ENCODE data around the gene EPB41. TPM values are rescaled to one million over a fixed set of nuclear protein-coding genes. Genes with fewer than 3 reads are reported as not detected.

The EPB41 gene
- total RNA-seq, 4 donors from 2014 or later: 71.6 to 117 (median 92.6) TPM

- 20 to 73% methylated on average over 1 to 3 of the region's 3 CpGs for WGBS, 2 donors (ENCODE audit: low coverage in 1 of 2)
Measured at GRCh38 chr1:28898405-28898881, 15.9 kb upstream of the EPB41 start.

GRCh38 chr1:28899267-28899666 lies 15.1 kb upstream of the EPB41 start:
- Histone ChIP-seq H3K4me1 (peaks cover 0 to 13% (median 7%) of the 10 kb centered on the region in 4 donors), H3K9me3 (no peaks in the 10 kb centered on the region), H3K36me3 (no peaks in the 10 kb centered on the region), H3K27me3 (no peaks in the 10 kb centered on the region), H3K27ac (no peak overlapping the region), H3K4me3 (no peak overlapping the region)
- TF ChIP-seq CTCF (IDR thresholded peaks at IDR 0.05) (no peak), POLR2A (IDR thresholded peaks at IDR 0.05) (no peak), POLR2AphosphoS5 (IDR thresholded peaks at IDR 0.05) (no peak), EP300 (IDR thresholded peaks at IDR 0.05; ENCODE audit: low read depth) (no peak)
- intact Hi-C loops (cut with DNase I; ENCODE audit: low total_unique reads): no loop called here
- in situ Hi-C loops (cut with MboI; ENCODE audit: low pct_ligation_motif_present in 1 of 4, low pct_unique_long_range_greater_than_20kb in 1 of 4, low sequenced_read_pairs in 3 of 4): loop anchor here in 2 of 4 donors (10.0 to 25.0 kb wide), 2 partner anchors 316 to 387 kb away; partner anchors contain the start of gene RCC1 (in 1 of the 2)
- no peak for DNase-seq
- WGBS, 2 donors (ENCODE audit: low coverage in 1 of 2): 57% methylated on average over 2 of the region's 2 CpGs; no CpG with 5 or more reads in 1 of the 2 donors

More at GRCh38 chr1:28898405-28898881, 15.9 kb upstream of the EPB41 start:
- no peaks in the 10 kb centered on the region for H3K36me3 ChIP-seq
- H3K4me1 ChIP-seq: peaks cover 0 to 13% (median 7%) of the 10 kb centered on the region in 4 donors
- no peaks in the 10 kb centered on the region for H3K9me3 ChIP-seq
- DNase-seq: no peak
- TF ChIP-seq CTCF (IDR thresholded peaks at IDR 0.05) (no peak), EP300 (IDR thresholded peaks at IDR 0.05; ENCODE audit: low read depth) (no peak), POLR2A (IDR thresholded peaks at IDR 0.05) (no peak), POLR2AphosphoS5 (IDR thresholded peaks at IDR 0.05) (no peak)
- H3K27me3 ChIP-seq: no peaks in the 10 kb centered on the region
- H3K27ac ChIP-seq: no peak overlapping the region
- no peak overlapping the region for H3K4me3 ChIP-seq
- in situ Hi-C loops (cut with MboI; ENCODE audit: low pct_ligation_motif_present in 1 of 4, low pct_unique_long_range_greater_than_20kb in 1 of 4, low sequenced_read_pairs in 3 of 4) (loop anchor here in 2 of 4 donors (10.0 to 25.0 kb wide), 2 partner anchors 316 to 386 kb away; partner anchors contain the start of gene RCC1 (in 1 of the 2)), intact Hi-C loops (cut with DNase I; ENCODE audit: low total_unique reads) (no loop called here)

- Histone ChIP-seq H3K27ac (no peak overlapping the region), H3K4me1 (peaks cover 0 to 13% (median 7%) of the 10 kb centered on the region in 4 donors), H3K4me3 (no peak overlapping the region), H3K36me3 (no peaks in the 10 kb centered on the region), H3K9me3 (no peaks in the 10 kb centered on the region), H3K27me3 (no peaks in the 10 kb centered on the region)
- 83 to 85% methylated on average over 2 to 3 of the region's 3 CpGs for WGBS, 2 donors (ENCODE audit: low coverage in 1 of 2)
- no peak for DNase-seq
- TF ChIP-seq POLR2A (IDR thresholded peaks at IDR 0.05): no peak
- TF ChIP-seq POLR2AphosphoS5 (IDR thresholded peaks at IDR 0.05): no peak
- TF ChIP-seq CTCF (IDR thresholded peaks at IDR 0.05): no peak
- TF ChIP-seq EP300 (IDR thresholded peaks at IDR 0.05; ENCODE audit: low read depth): no peak
- intact Hi-C loops (cut with DNase I; ENCODE audit: low total_unique reads): loop anchor here (10.0 kb wide), 1 partner anchor 84 kb away; no protein-coding TSS in a partner anchor
- in situ Hi-C loops (cut with MboI; ENCODE audit: low pct_ligation_motif_present in 1 of 4, low pct_unique_long_range_greater_than_20kb in 1 of 4, low sequenced_read_pairs in 3 of 4): loop anchor here in 1 of 4 donors (10.0 kb wide), 1 partner anchor 294 kb away; no protein-coding TSS in a partner anchor
Measured at GRCh38 chr1:28900562-28900961, 13.8 kb upstream of the EPB41 start.

- Histone ChIP-seq H3K4me3 (no peak overlapping the region), H3K4me1 (peaks cover 0 to 13% (median 7%) of the 10 kb centered on the region in 4 donors), H3K36me3 (no peaks in the 10 kb centered on the region), H3K27ac (no peak overlapping the region), H3K27me3 (no peaks in the 10 kb centered on the region), H3K9me3 (no peaks in the 10 kb centered on the region)
- no peak for TF ChIP-seq POLR2AphosphoS5 (IDR thresholded peaks at IDR 0.05)
- no peak for TF ChIP-seq POLR2A (IDR thresholded peaks at IDR 0.05)
- no peak for TF ChIP-seq EP300 (IDR thresholded peaks at IDR 0.05; ENCODE audit: low read depth)
- no peak for TF ChIP-seq CTCF (IDR thresholded peaks at IDR 0.05)
- intact Hi-C loops (cut with DNase I; ENCODE audit: low total_unique reads) (loop anchor here (10.0 kb wide), 1 partner anchor 82 kb away; no protein-coding TSS in a partner anchor), in situ Hi-C loops (cut with MboI; ENCODE audit: low pct_ligation_motif_present in 1 of 4, low pct_unique_long_range_greater_than_20kb in 1 of 4, low sequenced_read_pairs in 3 of 4) (loop anchor here in 1 of 4 donors (10.0 kb wide), 1 partner anchor 292 kb away; no protein-coding TSS in a partner anchor)
- DNase-seq: no peak
- WGBS, 2 donors (ENCODE audit: low coverage in 1 of 2): 83% methylated on average over 2 of the region's 2 CpGs; no CpG with 5 or more reads in 1 of the 2 donors
Measured at GRCh38 chr1:28902738-28903137, 11.6 kb upstream of the EPB41 start.
